Jurkat, Clone E6-1 (cell line): ENCODE measurements around the gene ING3. TPM values are rescaled to one million over a fixed set of nuclear protein-coding genes. Genes with fewer than 3 reads are reported as not detected.

Experiments
- DNase-seq: peaks from one replicate; pipeline ENCODE4 v3.0.0-alpha.2; 2011; ENCODE audit warnings: low read depth, low spot score
- H3K4me3 ChIP-seq: 2 replicates; pipeline ENCODE4 v1.5.1; 2011; ENCODE audit warnings: mild to moderate bottlenecking, low read length, control low read depth, moderate library complexity
- polyA plus RNA-seq: library from polyadenylated mRNA; unstranded; fragments of >200 nt; gene quantifications from one replicate; pipeline ENCODE4 v1.2.1, GENCODE V29; 2012; ENCODE audit warnings: missing spikeins; ENCODE audit not compliant: insufficient read length, insufficient read depth

Gene ING3, protein sequence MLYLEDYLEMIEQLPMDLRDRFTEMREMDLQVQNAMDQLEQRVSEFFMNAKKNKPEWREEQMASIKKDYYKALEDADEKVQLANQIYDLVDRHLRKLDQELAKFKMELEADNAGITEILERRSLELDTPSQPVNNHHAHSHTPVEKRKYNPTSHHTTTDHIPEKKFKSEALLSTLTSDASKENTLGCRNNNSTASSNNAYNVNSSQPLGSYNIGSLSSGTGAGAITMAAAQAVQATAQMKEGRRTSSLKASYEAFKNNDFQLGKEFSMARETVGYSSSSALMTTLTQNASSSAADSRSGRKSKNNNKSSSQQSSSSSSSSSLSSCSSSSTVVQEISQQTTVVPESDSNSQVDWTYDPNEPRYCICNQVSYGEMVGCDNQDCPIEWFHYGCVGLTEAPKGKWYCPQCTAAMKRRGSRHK
- 22.0 TPM for polyA plus RNA-seq

DNA sequence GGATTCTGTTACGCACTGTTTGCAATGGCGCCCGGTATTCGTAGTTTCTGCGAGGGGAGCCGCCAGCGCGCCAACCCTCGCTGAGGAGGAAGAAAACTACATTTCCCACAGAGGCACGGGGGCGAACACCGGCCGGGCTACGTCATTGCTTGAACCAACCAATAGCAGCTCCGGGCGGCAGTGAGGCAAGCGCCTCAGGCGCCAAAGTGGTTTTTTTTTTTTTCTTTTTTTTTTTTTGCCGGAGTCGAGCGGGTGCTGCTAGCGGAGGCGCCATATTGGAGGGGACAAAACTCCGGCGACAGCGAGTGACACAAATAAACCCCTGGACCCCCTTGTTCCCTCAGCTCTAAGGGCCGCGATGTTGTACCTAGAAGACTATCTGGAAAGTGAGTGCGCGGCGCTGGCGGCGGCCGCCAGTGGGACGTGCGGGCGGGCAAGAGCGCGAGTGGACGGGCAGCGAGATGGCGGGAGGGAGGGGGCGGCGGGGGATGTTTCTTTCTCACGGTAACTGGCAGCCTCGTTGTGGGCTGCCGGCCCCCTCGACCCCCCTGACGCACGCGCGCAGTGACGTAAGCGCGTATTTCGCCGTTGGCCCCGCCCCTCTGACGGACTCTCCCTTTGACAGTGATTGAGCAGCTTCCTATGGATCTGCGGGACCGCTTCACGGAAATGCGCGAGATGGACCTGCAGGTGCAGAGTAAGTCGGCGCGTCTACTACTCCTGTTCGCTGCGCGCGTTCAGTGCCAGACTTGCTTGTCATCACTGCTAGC lies at the start of gene ING3:
ING3 (plus strand) TSS at position 239 of the 770 bp plus-strand sequence; CDS start at position 359, 120 bp downstream.
- H3K4me3 ChIP-seq = peak within 1 kb of the TSS; percentile 83
- peak; percentile 96 for DNase-seq

DNA sequence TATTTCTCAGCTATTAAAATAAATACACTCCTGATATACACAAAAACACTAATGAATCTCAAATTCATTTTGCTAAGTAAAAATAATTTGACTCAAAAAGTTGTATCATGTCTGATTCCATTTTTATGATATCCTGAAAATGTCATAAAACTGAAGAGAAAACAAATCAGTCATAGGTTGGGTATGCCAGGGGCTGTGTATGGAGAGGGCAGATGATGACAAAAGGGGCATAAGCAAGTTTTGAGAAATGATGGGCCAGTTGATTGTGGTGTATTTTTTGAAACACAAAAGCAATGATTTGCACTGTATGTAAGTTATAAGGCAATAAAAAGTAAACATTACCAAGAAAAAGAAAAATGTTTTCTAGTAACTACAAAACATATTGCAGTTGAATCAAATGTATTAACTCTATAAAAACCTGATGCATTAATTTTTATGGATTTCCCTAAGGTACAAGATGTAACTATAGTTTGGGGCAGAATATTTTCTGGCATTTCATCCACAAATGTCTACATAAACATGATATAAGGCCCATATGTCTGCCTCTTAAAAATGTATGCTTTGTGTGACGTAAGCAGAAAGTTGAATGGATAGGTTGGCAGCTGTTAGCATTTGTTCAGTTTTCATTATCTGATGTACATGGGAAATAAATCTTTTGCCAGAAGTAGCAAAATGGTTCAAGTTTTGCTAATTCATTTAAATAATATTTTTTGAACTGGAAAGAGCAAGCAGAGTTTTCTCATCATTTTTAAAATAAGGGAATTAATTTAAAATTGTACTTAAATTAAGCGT lies 35.1 kb upstream of the ING3 start:
- DNase-seq = no peak
- no peak overlapping the region for H3K4me3 ChIP-seq

DNA sequence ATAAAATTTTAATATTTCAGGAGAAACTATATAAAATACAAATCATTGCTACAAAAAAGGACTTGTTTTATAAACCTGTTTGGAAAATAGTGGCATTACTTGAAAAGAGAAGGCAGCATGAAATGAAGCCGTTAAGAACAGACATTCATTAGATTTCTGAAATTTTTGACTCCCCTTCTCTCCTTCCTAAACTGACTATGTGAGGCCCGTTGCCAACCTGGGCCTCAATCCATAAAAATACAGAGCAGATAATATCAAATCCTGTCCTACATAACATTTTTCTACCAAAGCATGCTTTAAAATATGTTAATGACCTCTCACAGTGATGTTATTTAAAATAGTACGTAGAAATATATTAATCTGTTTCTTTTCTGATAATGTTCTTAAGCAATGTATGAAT lies 34.5 kb upstream of the ING3 start:
- DNase-seq = no peak
- H3K4me3 ChIP-seq = no peak overlapping the region

DNA sequence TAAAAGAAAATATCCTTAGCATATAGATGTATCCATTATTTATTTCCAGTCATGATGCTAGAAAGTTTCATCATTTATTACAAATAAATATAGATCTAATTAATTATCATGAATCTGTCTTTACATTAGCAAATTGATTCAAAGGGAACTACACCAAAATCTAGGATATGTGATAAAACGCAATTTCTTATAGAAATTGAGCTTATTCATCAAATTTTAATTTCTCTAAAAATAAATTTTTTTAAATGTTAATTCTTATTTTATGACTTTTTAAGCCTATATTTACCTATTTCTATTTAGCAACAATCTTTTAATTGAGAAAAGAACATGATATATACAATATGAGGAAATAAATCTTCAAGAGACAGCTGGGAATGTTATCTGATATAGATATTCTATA lies 34.0 kb upstream of the ING3 start:
- no peak for DNase-seq
- H3K4me3 ChIP-seq = no peak overlapping the region

DNA sequence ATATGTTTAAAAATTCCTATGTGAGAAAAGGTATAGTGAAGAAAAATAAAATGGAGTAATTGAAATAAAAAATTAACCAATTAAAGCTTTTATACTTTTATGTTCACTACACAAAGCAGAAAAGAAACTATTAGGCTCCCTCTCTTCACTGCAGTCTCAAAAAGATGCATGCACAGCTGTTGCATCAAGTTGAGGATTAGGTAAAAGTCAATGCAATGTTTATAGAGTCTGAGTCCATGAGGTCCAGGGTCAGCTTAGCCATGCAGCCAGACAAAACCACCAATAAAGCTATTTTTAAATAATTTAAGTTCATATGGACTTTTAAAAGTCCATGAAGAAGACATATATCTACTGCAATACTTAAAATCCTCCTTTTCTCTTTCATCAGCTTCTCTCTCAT lies 31.1 kb upstream of the ING3 start:
- no peak for DNase-seq
- H3K4me3 ChIP-seq = no peak overlapping the region

DNA sequence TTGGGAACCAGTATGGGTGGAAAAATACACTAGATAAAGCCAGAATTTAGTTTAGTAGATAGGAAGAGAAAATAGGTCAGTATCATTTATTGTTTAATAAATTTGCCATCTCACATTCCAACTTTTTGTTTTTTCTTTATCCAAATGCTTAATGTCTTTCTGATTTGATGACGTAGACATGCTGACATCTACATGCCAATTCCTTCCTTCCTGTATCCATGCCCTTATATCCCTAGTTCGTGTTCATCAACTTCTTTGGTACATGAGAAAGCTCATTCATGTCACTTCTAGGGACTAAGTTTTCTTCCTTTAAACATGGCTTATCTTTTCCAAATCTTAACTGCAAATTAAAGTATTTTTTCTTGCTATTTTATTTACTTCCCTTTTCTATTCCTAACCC lies 30.5 kb upstream of the ING3 start:
- no peak overlapping the region for H3K4me3 ChIP-seq

DNA sequence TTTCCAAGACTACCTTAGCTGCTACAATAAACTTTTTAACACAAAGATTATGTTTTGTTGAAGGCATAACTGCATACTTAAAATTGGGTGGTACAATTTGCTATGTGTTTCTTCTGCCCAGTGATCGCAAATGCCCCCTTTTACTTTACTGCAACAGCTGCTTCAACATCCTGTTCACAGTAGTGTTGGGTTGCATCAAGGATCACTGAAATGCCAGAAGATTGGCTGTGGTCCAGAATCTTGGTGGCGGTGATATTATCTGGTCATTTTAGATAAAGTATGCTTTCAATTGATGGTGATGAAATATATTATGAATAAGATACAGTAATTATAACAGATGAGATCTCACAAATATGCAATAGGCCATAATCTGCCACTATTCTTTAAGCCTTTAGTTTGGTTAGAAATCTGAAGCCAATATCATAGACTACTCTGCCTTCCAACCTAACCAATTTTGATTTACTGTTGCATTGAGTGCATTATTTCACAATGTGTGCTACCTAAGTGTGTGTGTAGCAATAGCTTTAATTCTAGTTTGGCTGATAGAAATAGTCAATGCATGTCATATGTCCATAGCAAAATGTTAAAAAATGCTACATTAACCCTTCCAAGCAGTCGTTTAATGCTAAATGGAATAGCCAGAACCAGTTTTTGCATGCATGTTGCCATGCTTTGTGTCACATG lies 29.8 kb upstream of the ING3 start:
- no peak overlapping the region for H3K4me3 ChIP-seq
- DNase-seq = no peak

More for the DNA sequence above, 30.5 kb upstream of the ING3 start:
- no peak for DNase-seq

DNA sequence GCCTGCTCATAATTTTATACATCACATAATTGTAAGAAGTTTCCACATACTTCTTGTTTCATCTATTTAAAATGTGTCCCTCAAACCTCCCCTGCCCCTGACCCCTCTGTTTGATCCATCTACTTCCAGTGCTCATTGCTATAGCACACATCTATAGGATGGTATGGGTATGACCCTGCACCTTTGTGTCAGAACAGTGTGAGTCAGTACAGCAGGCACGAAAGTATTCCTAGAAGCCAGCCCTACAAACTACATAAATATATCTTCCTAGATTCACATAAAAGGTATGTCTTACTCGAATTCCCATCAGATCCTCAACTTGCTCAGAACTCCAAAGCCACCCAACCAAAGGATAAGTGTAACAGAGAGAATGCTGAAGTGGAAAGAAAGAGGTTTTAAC lies 25.7 kb upstream of the ING3 start:
- DNase-seq = no peak
- H3K4me3 ChIP-seq = no peak overlapping the region

DNA sequence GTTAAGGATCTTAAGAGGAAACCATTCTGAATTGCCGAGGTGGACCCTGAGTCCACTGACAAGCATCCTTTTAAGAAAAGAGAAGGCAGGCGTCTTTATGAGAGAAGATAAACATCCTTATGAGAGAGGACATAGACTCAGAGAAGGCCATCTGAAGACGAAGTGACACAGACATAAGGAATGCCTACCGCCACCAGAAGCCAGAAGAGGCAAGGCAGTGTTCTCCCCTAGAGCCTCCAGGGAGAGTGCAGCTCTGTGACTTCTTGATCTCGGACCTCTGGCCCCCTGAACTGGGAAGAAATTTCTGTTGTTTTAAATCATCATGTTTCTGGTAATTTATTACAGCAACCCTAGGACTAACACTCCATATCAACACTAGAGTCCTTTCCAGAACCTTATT lies 25.2 kb upstream of the ING3 start:
- DNase-seq = no peak
- no peak overlapping the region for H3K4me3 ChIP-seq

DNA sequence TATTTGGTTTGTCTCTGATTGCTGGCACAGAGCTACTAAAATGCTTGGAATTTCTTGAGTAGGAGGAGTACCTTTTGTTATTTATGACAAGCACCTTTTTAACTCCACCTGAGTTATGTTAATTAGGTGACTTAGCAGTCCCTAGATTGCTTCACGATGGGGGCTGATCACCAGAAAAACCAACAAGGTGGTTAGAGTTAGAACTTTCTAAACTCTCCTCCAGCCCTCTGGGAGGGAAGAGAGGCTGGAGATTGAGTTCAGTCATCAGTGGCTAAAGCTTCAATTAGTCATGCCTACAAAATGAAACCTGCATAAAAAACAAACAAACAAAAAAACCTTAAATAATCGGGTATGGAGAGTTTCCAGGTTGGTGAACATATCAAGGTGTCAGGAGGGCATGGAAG lies 23.6 kb upstream of the ING3 start:
- no peak overlapping the region for H3K4me3 ChIP-seq
- no peak for DNase-seq

DNA sequence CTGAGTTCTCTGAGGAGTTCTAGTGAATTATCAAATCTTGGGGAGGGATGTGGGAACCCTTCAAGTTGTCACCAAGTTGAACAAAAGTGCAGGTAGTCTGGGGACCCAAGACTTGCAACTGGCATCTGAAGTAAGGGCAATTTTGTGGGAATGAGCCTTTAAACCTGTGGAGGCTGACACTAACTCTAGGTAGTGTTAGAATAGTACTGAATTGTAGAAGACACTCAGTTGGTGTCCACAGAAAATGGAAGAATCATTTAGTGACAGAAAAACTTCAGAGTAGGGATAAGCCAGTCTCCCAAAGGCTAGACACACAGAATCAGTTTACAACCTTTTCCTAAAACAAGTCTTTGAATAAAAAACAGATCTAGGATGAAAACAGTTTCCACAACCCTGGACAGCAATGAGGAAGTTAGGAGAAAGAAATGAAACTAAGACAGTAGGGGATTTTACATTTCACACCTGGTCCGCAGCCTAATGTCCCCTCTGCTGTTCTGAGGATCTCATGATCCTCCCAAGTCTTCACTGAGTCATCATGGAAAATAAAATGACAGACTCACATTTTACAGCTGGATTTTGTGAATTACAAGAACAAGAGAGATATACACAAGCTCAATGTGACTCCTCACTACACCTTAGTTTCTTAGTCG lies 23.0 kb upstream of the ING3 start:
- no peak overlapping the region for H3K4me3 ChIP-seq
- DNase-seq = no peak

DNA sequence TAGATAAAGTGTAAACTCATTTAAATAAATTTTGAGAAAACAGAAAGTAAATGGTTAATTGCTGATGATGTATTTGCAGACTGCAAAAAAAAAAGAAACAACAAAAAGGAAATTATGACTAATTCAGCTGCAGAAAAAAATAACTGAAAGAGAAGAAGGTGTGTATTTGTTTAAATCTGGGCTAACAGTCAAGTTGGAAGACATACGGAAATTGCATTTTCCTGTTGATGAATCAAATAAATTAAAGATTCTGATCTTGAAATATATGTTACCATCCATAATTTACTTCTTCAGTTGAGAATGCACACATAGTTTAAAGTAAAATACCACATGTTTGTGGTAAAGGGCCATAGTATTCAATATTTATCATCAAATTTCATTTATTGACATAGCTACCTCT lies 19.3 kb upstream of the ING3 start:
- no peak overlapping the region for H3K4me3 ChIP-seq
- DNase-seq = no peak

DNA sequence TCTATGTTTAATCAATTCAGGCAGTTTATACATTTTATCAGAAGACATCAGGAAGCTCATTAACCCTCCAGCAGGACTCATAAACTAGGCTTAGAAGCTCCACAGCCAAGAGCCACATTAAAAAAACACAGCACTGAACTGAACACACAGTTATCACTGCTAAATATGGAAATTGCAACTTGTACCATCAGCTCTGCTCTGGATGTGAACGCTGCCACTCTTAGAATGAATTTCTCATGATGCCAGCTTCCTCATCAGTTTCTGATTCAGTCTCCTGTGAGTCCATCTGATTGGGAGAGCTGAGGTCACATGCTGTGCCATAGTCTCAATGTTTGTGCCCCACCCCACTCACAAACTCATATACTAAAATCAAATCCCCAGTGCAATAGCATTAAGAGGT lies 17.1 kb upstream of the ING3 start:
- no peak for DNase-seq
- H3K4me3 ChIP-seq = no peak overlapping the region

DNA sequence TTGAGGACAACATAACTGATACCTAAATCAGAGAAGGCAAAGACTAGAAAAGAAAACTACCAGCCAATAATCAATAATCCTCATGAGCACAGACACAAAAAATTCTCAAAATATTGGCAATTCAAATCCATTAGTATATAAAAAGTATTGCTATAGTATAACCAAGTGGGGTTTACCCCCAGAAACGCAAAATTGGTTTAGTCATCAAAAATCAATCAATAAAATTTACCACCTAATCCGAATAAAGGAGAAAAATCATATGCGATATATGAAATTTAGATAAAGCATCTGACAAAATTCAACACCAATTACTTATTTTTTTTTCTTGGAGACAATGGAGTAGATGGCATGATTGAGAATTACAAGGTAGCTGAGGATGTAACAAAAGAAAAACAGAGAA lies 11.2 kb upstream of the ING3 start:
- no peak for DNase-seq
- no peak overlapping the region for H3K4me3 ChIP-seq

DNA sequence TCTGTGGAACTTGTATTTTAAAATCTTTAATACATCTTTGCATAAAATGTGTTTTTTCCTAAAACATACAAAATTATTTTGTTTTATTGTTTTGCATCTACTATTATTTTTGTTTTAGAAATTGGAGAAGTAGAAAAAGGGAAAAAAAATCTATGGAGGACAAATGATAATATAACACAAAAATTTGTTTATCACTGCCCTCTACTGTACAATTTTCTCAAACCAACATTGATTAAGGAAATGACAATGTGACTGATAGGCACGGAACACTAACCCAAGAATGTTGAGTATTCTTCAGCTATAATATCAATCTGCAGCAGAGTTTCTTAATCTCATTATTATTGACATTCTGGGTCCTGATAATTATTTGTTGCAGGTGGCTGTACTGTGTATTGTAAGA lies 9.5 kb upstream of the ING3 start:
- no peak overlapping the region for H3K4me3 ChIP-seq
- no peak for DNase-seq

DNA sequence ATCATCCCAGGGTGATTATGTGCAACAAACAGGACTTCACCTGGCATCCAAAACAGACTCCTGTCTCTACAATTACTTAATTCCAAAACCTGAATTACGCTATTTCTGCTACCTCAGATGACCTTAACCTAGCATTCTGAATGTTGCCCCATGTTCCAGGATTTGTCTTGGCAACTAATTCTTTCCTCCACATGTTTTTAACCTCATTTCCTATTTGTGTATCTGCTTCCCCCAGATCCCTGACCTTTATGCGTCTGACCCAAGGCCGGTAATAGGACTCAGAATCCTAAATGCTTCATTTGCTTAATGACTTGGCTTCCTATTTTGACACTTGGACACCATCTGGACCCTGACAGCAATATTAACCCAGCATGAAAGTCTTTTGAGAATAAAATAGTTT lies 8.7 kb upstream of the ING3 start:
- DNase-seq = no peak

DNA sequence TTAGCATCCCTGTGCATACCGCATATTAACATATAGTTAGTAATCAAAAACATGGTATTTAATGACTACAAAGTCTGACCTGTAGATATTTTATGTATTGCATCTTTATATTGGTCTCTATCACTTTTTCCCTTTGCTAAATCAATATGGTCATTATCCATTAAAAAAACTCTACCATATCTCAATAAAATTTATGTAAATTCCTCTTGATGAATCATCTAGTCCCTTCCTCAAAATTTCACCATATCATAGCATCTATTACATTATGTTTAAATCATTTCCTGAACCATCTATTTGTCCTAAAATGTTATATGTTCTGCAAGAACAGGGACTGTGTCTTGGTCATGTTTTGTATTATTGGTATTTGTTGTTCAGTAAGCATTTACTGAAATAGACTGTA lies 7.7 kb upstream of the ING3 start:
- H3K4me3 ChIP-seq = no peak overlapping the region
- no peak for DNase-seq

More for the DNA sequence above, 8.7 kb upstream of the ING3 start:
- no peak overlapping the region for H3K4me3 ChIP-seq

DNA sequence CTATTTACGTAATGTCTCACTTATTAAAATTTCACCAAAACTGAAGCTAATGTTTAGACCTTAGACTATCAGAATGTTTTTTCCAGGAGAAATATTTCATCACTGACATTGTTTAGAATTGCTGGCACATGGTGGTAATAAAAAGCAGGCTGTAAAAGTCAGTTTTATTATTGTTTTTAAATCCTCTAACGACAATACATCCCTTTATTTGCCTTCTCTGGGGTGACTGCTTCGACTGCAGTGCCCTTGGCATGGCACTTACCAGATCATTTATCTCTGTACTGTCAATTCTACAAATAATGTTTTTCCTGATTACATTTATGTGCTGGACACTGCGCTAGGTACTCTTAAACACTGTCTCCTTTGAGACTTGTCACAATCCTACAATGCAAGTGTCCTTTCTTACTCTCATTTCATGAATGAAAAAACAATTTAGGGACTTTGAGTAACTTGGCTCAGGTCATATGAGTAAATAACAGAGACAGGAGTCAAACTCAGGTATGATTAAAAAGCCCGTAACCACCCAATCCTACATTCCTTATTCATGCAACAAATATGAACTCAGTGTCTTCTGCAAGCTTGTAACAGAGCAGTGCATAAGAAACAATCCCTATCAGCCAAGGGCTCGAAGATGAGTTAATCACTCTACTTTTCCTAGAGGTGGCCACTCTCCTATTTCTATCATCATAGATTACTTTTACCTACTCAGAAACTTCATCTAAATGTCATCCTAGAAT lies 5.6 kb upstream of the ING3 start:
- no peak overlapping the region for H3K4me3 ChIP-seq
- DNase-seq = no peak
